GM19099 (cell line): ENCODE measurements around the gene WASF2.

Experiments
- POLR2A ChIP-seq: IDR thresholded peaks from 3 replicates; pipeline ENCODE4 v1.6.1; 2011; ENCODE audit warnings: low read depth; ENCODE audit not compliant: insufficient read length; ENCODE audit errors: extremely low read depth

The WASF2 gene

GRCh38 chr1:27525296-27526272 lies 35.6 kb upstream of the WASF2 start:
- TF ChIP-seq POLR2A: no peak

DNA sequence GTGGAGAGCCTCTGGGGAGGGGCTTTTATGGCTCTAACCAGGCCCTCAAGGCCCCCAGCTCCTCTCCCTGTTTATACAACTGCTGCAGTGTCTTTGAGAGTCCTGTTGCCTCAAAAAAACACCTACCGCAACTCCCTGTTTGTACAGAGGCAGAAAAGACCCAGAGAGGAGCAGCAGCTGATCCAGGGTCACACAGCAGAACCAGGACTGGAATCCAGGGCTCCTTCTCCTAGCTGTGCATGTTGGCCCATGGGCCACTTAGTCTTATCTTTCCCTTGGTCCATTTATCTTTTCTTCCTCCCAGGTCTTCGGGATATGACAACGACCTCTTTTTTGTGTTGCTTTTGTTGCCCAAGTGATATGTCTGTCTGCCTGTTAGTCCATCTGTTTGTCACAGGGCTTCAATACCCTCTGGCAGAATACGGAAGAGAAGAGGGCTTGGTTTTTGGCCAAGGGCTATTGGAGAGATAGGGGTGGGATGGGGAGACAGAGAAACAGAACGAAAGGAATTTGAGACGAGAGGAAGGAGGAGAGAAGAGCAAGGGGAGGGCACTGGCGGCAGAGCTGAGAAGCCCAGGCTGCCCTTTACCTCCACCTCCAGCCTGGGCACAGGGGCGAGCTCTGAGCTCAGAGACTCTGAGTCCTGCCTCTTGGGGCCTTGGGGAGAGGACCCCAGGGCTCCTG lies 33.5 kb upstream of the WASF2 start:
- TF ChIP-seq POLR2A: no peak

DNA sequence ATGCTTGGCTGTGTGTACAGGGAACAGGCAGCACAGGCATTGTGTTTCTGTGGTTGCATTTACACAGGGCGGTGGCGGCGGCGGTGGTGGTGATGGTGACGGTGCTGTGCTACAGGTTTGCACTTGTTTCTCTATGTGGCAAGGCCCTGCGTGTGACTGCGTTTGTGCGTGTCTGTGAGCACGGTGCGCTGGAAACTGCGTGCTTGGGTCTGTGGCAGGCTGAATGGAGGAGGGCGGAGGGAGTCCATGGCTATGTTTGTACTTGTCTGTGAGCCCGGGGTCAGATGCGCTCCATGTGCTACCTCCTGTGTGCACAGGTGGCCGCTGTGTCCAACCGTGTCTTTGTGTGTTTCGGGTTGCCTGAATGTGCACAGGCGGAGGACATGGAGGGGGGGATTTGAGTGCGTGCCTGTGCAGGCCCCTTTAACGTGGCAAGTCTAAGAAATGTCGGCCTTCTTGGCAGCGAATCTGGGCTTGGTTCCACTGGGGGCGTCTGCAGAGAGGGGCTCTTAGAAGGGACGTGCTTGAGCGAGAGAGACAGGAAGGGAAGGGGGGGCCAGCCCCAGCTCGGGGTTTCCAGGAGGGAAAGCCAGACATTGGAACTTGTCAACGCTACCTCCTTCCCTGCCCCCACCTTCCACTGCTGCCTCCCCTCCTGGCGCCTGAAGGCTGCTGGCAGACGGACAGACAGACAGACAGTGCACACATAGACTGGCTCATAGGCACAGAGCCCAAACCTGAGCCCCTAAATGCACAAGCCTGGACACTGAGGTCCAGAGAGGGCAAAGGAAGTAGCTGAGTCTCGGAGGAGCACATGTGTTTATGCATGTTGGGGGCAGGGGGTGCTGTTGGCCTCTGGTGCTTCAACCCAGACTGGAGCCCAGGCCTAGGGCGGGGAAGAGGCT lies 32.7 kb upstream of the WASF2 start:
- TF ChIP-seq POLR2A: no peak

GRCh38 chr1:27521861-27522431 lies 32.0 kb upstream of the WASF2 start:
- TF ChIP-seq POLR2A: no peak

DNA sequence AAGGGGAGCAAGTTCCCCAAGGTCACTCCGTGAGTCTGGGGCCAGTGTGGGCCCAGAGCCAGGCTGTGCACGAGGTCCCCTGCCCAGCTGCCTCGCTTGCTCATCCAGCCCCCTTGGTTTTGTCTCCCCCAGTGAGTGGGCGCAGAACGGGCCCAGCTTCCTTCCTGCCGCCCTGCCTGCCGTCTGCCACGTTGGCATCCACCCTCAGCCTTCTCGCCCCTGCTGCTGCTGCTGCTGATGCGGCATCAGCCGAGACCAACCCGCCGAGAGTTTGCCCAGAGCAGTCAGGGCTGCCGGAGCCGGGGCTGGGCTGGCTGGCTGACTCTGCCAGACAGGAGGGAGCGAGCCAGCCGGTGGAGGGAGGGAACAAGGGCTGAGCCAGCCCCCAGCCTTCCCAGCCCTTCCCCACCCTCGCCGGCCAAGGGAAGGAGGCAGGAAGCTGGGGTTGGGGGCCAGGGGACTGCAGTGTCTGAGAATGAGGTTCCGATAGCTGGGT lies 31.4 kb upstream of the WASF2 start:
- no peak for TF ChIP-seq POLR2A

GRCh38 chr1:27520651-27521050 lies 30.7 kb upstream of the WASF2 start:
- no peak for TF ChIP-seq POLR2A

- TF ChIP-seq POLR2A: no peak
These were observed 29.6 kb upstream of the WASF2 start for GRCh38 chr1:27519331-27520258.

DNA sequence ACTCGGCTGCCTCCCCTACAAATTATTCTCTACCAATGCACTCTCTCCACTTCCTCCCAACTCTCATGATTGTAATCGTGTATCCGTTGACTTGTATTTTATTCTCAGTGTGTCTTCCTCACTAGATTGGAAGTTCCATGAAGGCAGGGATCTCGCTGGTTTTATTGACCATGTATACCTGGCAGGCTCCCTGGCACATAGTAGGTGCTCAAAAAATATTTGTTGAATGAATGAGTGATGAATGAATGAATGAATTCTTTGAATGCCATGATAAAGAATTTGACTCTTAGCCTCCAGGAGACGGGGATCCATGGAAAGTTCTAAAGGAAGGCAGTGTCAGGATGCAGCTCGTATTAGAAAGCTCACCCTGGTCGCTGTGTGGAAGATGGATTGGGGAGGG lies 28.8 kb upstream of the WASF2 start:
- TF ChIP-seq POLR2A: no peak

DNA sequence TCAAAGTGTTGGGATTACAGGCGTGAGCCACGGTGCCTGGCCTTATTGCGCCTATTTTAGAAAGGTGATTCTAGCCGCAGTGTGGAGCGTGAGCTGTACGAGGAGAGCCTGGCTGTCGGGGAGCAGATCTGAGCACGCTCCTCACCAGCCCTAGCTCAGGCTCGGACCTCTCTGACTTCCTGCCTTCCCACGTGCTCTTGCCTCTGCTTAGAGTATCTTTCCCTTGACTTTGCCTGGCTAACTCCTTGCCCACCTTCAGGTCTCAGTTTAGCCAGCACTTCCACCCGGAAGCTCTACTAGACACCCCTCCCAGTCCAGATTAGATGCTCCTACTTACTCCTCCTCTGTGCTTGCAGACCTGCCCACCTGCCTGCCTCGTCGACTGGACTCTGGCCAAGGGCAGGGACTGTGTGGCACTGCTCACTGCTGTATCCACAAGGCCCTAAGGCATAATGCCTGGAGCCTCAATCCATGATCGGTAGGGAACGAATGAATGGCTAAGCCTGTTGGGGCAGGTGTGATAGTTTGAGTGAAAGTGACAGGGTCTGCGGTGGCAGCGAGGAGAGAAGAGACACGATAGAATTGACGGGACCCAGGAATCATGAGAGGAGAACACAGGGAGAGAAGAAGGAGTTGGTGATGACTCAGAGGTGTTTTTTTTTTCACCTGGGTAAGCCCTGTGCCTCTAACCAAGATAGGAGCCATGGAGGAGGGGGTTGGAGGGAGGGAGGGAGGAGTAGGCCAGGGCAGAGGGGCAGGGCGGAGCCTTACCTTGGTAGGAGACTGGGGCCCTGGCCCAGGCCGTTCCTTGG lies 28.1 kb upstream of the WASF2 start:
- no peak for TF ChIP-seq POLR2A

GRCh38 chr1:27517301-27517700 lies 27.3 kb upstream of the WASF2 start:
- no peak for TF ChIP-seq POLR2A

GRCh38 chr1:27515626-27516025 lies 25.7 kb upstream of the WASF2 start:
- TF ChIP-seq POLR2A: no peak

- TF ChIP-seq POLR2A: no peak
These were observed 24.0 kb upstream of the WASF2 start for GRCh38 chr1:27513958-27514357.

DNA sequence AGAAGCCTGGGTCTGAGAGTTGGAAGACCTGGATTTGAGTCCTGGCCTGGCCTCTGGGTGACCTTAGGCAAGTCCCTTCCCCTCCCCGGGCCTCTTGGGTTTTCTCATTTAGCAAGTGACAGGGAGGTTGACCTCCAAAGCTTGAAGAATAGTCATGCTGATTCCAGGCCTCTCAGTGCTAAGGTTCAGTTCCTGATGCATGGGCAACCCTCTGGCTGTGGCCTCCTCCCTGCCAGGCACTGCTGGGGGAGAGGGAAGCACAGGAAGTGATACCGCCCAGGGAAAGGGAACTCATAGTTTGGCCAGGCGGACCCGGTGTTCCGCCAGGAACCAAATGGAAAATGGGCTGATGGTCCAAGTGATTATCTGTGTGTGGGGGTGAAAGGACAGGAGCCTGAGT lies 23.6 kb upstream of the WASF2 start:
- TF ChIP-seq POLR2A: no peak
